HG02588 (cell line): ENCODE results near the gene FOXP2.
"Not testable (repeated sequence)": the region's sequence is repeated elsewhere in the genome, so short reads cannot be mapped to it uniquely, and the experiment has no call there.

ENCODE experiments used
- ATAC-seq: cut with Tn5 transposase; IDR thresholded peaks from one replicate; pipeline ENCODE4 v1.9.1; 2021; ENCODE audit warnings: mild to moderate bottlenecking, moderate library complexity; ENCODE audit not compliant: unreplicated experiment

Gene FOXP2

GRCh38 chr7:114574384-114574783 lies 159.8 kb downstream of the FOXP2 start:
- no peak for ATAC-seq

- ATAC-seq: no peak
Measured at GRCh38 chr7:114575098-114575497, 160.5 kb downstream of the FOXP2 start.

DNA sequence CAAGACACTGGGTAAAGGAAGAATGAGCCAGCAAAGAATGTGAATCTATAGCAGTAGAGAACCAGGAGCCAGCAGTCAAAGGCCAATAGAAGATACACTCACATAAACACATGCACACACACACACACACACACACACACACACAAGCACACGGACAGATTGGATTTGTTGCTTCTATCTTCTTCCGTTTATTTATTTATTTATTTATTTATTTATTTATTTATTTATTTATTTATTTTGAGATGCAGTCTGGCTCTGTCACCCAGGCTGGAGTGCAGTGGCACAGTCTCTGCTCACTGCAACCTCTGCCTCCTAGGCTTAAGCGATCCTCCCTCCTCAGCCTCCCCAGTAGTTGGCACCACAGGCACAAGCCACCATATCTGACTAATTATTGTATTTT lies 166.3 kb downstream of the FOXP2 start:
- ATAC-seq: not testable (repeated sequence)

- no peak for ATAC-seq
Measured at GRCh38 chr7:114588506-114588905, 173.9 kb downstream of the FOXP2 start.

- no peak for ATAC-seq
Measured at GRCh38 chr7:114589436-114589835, 174.8 kb downstream of the FOXP2 start.

GRCh38 chr7:114590298-114590697 lies 175.7 kb downstream of the FOXP2 start:
- ATAC-seq: no peak

GRCh38 chr7:114598946-114599345 lies 184.3 kb downstream of the FOXP2 start:
- no peak for ATAC-seq

DNA sequence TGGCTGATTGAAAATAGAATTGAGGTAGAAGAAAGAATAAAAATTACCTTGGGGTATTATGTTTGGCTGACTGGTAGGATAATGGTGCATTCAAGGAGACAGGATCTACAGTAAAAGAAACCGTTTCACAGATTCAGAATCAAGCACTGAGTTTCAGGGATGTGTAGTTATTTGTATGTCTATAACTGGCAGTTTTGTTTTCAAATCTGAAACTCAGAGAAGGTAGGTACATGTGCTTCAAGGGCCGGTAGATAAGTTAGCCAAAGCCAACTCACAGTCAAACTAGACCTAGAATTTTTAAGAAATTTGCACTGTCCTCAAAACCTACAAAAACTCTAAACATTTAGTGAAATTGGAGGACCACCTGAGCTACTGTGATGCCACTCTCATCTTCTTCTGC lies 191.5 kb downstream of the FOXP2 start:
- no peak for ATAC-seq

- not testable (repeated sequence) for ATAC-seq
Measured at GRCh38 chr7:114608822-114609221, 194.2 kb downstream of the FOXP2 start.

DNA sequence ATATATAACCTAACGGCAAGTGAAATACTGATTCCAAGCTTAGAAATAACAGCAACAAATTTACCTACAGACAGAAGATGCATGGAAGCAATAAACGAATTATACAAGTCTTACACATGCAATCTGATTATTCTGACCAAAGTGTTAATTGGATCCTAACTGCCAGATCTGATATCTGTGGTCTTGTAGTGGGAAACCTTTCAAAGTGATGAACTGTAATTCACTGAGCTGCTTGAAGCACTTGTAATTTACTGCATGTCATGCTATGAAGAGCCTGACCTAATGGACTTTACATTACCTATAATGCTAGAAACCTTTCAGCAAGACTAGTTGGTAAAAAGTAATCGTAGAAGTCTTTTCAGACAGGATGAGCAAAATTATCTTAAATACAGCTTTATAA lies 205.6 kb downstream of the FOXP2 start:
- ATAC-seq: no peak

- ATAC-seq: no peak
Measured at GRCh38 chr7:114622221-114622620, 207.6 kb downstream of the FOXP2 start.

GRCh38 chr7:114623146-114623545 lies 208.5 kb downstream of the FOXP2 start:
- ATAC-seq: no peak

- ATAC-seq: no peak
Measured at GRCh38 chr7:114627231-114627630, 212.6 kb downstream of the FOXP2 start.

GRCh38 chr7:114628362-114628761 lies 213.7 kb downstream of the FOXP2 start:
- peak; percentile 47 for ATAC-seq

- no peak for ATAC-seq
Measured at GRCh38 chr7:114629762-114630161, 215.1 kb downstream of the FOXP2 start.

DNA sequence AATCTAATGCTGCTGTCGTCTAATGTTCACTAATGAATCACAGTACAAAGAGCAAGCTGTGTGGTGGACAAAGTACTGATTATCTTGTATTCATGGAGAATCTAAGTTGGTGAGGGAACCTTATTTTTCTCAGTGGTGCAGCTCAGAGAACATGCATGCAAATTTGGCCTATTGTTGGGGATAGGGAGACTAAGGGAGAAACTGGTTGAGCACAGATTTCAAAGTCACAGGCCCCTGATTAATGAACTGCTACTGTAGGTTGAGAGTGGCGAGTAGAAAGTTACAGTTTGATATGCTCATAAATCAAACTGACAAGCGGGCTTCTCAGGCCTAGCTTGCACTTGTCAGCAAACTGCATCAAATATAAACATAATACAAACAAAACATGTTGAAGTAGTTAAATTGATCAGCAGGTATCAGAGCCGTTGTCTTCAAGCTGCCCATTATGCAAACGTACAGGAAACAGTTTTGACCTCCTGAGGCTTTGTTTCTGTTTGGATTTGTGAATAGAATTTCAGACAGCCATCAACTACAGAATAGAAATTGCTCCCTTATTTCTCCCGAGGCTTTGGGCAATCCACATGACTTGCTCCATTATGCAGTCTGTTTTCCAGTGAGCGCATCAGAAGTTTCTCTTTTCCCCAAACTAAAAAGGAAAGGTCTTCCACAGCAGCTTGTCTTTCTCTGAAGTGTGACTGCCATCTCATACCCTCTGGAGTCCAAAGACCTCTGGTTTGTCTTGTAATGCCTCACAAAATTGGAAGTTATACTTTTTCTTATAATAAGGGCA lies 215.8 kb downstream of the FOXP2 start:
- ATAC-seq: no peak

- ATAC-seq: no peak
Measured at GRCh38 chr7:114631249-114631822, 216.7 kb downstream of the FOXP2 start.

- no peak for ATAC-seq
Measured at GRCh38 chr7:114639451-114639850, 224.8 kb downstream of the FOXP2 start.

DNA sequence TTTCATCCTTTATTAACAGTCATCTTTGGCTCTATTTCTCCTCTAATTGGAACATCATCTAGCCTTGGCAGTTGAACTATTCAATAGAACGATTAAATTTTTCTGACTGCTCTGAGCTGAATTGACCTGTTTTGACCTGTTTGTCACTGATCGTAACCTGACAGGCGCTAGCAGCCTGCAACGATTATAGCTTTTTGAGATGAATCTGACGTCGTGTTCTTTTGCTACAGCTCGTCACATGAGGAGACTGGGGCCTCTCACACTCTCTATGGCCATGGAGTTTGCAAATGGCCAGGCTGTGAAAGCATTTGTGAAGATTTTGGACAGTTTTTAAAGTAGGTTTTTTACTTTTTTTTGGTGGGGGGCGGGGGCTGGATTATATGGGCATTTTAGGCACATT lies 229.8 kb downstream of the FOXP2 start:
- no peak for ATAC-seq

- ATAC-seq: no peak
Measured at GRCh38 chr7:114645451-114645850, 230.8 kb downstream of the FOXP2 start.

DNA sequence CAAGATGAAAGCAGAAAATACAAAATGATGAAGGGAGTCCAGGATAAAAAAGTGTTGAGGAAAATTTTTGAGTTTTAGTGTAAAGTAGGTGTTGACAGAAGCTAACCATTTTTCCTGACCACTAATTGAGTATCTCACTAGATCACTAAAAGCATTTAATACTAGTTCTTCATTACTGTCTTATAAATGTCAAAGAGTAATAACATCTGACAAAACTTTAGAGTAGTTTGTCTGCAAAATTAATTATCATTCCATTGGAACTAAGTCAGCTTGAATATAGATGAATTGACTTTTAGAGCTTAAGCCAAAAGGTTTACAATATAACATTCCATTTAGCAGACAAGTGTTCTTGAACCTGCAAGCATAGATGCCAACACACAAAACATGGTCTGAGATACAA lies 232.9 kb downstream of the FOXP2 start:
- no peak for ATAC-seq

DNA sequence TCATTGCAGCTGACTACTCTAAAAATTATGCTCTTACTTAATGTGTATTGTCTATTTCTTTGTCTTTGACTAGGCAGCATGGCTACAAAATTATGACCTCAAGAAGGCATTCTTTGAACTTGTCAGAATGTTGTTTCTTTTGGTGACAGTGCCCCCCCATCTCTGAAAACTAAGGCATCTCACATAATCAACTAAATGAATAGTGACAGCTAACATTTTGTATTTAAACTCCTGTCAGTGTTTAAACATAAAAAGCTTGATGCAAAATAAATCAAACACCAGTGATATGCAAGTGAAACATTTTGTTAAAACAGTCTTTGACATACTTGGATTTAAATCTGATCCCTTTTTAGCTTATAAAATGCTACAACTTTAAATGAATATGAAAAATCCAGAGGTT lies 233.5 kb downstream of the FOXP2 start:
- no peak for ATAC-seq

DNA sequence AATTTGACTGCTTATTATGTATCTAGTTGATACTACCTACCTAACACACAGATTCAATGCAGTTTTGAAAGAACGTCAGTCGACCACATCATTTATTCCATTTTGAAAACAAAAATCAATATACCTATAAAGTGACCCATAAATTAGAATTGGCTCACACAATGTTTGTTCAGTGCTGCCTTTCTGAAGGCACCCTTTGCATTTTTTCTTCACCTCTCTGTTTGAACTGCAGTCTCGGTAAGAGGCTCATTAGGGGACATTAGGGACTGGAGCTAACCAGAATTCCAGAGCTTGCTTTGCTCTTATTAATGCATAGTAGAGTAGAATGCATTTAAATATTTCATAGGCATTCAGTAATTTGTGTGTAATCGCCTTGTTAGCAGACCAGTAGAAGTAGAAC lies 234.1 kb downstream of the FOXP2 start:
- ATAC-seq: no peak
